Dedifferentiated amniotic fluid mesenchymal stem cell (primary cell): ENCODE measurements around the gene SPATA6L.
"Not testable (repeated sequence)": the region's sequence is repeated elsewhere in the genome, so short reads cannot be mapped to it uniquely, and the experiment has no call there.

Experiments
- DNase-seq: peaks from one replicate; pipeline ENCODE4 v3.0.0-alpha.2; 2016; ENCODE audit errors: extremely low spot score

Gene SPATA6L

DNA sequence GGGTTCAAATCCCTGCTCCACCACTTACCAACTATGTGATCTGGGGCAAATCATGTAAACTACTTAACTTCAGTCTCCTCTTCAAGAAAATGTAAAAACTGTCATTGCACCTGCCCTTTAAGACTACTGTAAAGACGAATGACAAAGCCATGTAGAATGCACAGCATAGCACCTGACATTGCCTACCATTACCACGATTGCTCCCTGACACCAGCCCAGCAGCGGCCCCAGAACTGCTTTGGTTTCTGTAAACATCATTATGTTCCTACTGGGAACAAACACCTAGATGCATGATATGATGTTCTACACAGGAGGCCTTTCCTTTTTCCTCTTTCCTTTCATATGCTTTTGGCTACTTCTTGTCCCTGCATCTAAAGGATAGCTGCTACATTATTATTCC lies 27.3 kb downstream of the SPATA6L start:
- no peak for DNase-seq

DNA sequence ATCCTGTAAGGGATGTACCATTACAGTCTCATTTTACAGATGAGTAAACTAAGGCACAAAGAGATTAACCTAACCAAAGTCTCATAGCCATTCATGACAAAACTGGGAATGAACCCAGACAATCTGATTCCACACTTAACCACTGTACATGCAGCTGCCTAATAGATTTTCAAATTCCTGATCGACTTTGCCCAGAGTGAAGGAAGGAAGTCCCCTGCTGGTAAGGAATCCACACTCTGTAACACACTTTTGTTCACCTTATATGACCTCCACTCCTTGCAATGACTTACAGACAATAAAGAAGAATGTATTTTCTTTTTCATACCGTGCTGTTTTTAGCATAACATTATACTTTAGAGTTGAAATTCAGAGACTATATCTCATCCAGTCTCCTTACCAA lies 35.4 kb downstream of the SPATA6L start:
- DNase-seq = no peak

DNA sequence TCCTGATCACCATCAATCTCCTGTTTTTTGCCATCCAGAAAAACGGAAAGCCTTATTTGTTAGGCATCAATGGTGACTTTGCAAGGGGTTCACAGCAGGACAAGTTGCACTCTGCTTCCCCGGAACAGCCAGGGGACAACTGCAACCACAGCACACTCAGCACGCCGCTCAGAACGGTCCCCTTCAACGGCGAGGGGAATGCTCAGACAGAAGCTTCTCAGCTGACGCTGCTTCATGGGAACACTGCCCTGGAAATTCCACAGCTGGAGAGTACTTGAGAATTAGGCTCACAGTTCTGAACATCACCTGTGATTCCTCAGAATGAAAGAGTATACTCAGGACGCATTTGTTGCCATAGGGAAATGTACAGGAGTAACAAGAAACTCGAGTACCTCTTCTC lies 44.3 kb downstream of the SPATA6L start:
- no peak for DNase-seq

- peak; percentile 38 for DNase-seq
Observed at GRCh38 chr9:4620881-4621555, 45.3 kb downstream of the SPATA6L start.

GRCh38 chr9:4620057-4620765 lies 46.1 kb downstream of the SPATA6L start:
- no peak for DNase-seq

DNA sequence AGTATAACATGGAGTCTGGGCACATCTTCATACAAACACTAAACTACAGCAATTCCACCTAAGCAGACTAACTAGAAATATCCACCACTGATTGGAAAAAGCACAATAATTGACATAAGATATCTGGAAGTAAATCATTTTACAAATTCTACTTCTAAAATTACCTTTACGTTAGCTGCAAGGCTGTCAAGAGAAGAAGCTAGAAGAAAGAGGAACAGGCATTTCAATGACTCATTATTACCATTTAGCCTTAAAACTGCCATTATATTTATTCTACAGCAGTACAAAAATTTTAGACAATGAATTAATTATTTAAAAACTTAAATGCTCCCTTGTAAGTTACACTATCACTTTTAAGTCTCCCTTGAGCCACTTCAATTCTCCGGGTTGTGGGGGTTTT lies 47.6 kb downstream of the SPATA6L start:
- DNase-seq = no peak

DNA sequence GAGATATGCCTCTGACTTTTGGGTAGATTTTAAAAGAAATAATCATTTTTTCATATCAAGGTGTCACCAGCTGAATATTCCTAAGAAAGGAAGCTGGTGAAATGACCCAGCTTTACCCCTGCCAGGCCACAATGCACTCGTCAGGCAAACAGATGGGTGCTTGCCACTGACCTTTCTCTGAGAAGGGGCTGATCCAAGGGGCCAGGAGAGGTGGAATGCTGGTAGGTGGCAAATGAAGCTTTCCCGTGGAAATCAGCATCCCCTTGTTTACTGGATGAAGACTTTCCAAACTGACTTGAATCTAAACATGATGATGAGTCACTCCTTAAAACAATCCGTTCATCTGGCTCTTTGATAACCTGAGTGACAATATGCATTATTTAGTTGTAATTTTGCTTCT lies 48.5 kb downstream of the SPATA6L start:
- no peak for DNase-seq

- DNase-seq = no peak
Observed at GRCh38 chr9:4615778-4616177, 50.5 kb downstream of the SPATA6L start.

DNA sequence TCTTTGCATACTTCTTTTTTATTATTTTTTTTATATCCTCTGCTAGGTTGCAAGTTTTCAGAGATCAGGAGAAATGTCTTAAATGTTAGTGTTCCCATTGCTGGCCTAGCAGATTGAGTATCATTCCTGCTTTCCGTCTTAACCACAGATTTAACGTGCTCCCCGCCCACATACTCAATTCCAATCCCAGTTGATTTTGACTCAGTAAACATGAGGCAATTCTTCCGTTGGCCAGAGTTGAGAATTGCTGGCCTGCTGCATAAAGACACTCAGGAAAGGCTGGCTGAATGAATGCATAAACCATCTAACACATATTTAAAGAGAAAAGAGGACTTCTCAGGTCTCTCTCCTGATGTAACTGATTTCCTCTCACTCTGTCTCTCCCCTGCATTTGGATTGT lies 51.0 kb downstream of the SPATA6L start:
- peak; percentile 65 for DNase-seq

GRCh38 chr9:4614627-4615026 lies 51.7 kb downstream of the SPATA6L start:
- DNase-seq = no peak

- DNase-seq = not testable (repeated sequence)
Observed at GRCh38 chr9:4606033-4606432, 60.2 kb downstream of the SPATA6L start.

DNA sequence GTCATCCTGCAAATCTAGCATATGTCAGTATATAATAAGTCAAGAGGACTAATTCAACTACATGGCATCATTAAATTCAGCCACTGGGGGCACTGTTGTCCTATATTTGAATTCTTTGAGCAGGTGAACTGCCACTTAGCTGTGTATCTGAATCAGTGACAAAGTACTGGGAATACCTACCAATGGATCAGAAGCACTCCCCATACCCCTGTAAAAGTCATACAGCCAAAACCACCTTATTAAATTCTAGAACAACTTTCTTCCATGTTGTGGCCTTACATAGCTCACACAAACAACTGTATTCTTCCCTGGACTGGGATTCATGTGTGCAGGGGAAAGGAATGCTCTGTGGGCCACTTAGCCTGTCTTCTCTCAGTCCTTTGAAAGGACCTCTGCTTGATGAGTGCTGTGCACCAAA lies 61.6 kb downstream of the SPATA6L start:
- peak; percentile 34 for DNase-seq

DNA sequence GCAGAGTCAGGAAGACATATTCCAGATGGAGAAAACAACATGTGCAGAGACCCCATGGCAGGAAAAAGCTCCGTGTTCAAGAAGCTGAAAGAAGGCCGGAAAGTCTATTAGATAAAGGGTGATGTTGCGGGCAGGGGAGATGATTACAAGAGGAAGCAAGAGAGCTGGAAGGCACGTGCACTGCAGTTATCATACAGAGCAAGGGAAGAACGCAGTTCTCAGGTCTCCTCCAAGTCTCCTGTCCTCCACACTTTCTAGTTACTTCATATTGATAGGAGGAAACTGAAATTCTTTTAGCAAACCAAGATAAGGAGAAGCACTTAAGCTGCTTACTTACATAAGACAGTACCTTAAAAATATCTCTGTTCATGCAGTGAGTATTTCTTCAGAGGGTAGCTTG lies 62.5 kb downstream of the SPATA6L start:
- DNase-seq = no peak

- no peak for DNase-seq
Observed at GRCh38 chr9:4600368-4600767, 65.9 kb downstream of the SPATA6L start.

GRCh38 chr9:4596165-4596922 lies 69.9 kb downstream of the SPATA6L start:
- DNase-seq = no peak

- no peak for DNase-seq
Observed at GRCh38 chr9:4594994-4595393, 71.3 kb downstream of the SPATA6L start.

- DNase-seq = no peak
Observed at GRCh38 chr9:4594545-4594944, 71.7 kb downstream of the SPATA6L start.

DNA sequence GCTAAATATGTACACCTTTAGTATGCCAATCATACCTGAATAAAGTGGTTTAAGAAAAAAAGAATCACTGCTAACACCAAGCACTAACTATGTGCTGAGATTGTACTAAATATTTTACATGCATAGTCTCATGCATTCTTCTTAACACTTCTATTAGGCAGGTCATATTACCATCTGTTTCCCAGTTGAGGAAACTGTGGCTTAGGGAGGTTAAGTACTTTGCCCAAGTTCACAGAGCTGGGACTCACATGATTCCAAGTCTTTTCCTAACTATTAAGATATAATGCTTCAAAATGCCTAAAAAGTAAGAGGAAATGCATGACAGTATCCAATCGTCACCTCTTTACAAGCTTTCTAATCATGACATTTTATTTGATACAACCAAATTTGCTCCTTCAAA lies 73.4 kb downstream of the SPATA6L start:
- no peak for DNase-seq

GRCh38 chr9:4592295-4592694 lies 74.0 kb downstream of the SPATA6L start:
- DNase-seq = no peak

- DNase-seq = no peak
Observed at GRCh38 chr9:4591123-4591500, 75.2 kb downstream of the SPATA6L start.

- no peak for DNase-seq
Observed at GRCh38 chr9:4590430-4591122, 75.7 kb downstream of the SPATA6L start.

DNA sequence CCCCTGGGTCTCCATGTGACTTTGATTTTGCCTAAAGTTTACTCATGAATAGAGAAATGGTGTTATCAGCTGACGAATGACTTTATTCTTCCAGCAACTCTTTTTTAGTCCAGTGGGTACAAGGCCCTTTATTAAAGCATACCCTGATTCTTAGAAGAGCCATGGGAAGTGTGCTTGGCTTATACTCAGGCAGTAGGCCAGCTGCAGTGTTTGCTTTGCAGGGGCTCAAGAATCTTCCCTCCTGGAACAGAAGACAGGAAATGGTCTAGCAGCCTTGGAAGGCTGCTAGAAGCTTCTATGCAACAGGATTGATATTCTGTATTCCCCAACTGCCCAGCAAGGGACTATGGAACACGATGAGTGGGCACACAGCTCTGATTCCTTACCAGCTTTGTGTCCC lies 77.6 kb downstream of the SPATA6L start:
- DNase-seq = no peak
